Dedifferentiated amniotic fluid mesenchymal stem cell (primary cell): ENCODE results near the gene FRRS1L.

Experiments
- DNase-seq: peaks from one replicate; pipeline ENCODE4 v3.0.0-alpha.2; 2016; ENCODE audit errors: extremely low spot score

FRRS1L gene

GRCh38 chr9:109107402-109108240, 59.4 kb downstream of the FRRS1L start:
- DNase-seq = no peak

GRCh38 chr9:109101810-109102209, 65.2 kb downstream of the FRRS1L start:
- no peak for DNase-seq

GRCh38 chr9:109101202-109101595, 65.8 kb downstream of the FRRS1L start:
- no peak for DNase-seq

- no peak for DNase-seq
These were observed 66.4 kb downstream of the FRRS1L start for GRCh38 chr9:109100543-109101201.

- DNase-seq = no peak
These were observed 68.1 kb downstream of the FRRS1L start for GRCh38 chr9:109098960-109099308.

- peak; percentile 82 for DNase-seq
These were observed 68.7 kb downstream of the FRRS1L start for GRCh38 chr9:109098171-109098959.

- no peak for DNase-seq
These were observed 69.9 kb downstream of the FRRS1L start for GRCh38 chr9:109097146-109097545.

- DNase-seq = no peak
These were observed 71.7 kb downstream of the FRRS1L start for GRCh38 chr9:109095321-109095720.

GRCh38 chr9:109094268-109094667, 72.8 kb downstream of the FRRS1L start:
- no peak for DNase-seq

- DNase-seq = no peak
These were observed 74.5 kb downstream of the FRRS1L start for GRCh38 chr9:109092587-109092986.

GRCh38 chr9:109092051-109092580, 74.9 kb downstream of the FRRS1L start:
- DNase-seq = no peak

- no peak for DNase-seq
These were observed 78.8 kb downstream of the FRRS1L start for GRCh38 chr9:109088221-109088620.

- DNase-seq = no peak
These were observed 79.3 kb downstream of the FRRS1L start for GRCh38 chr9:109087795-109088194.

- DNase-seq = no peak
These were observed 80.8 kb downstream of the FRRS1L start for GRCh38 chr9:109086221-109086620.

- DNase-seq = no peak
These were observed 81.5 kb downstream of the FRRS1L start for GRCh38 chr9:109085510-109085909.

GRCh38 chr9:109083813-109084405, 83.1 kb downstream of the FRRS1L start:
- no peak for DNase-seq

- no peak for DNase-seq
These were observed 83.9 kb downstream of the FRRS1L start for GRCh38 chr9:109083141-109083540.

- no peak for DNase-seq
These were observed 84.9 kb downstream of the FRRS1L start for GRCh38 chr9:109082091-109082620.
